DMS153 treated with DMSO at 0.1 percent for 48 hours (cell line): Measurements from ENCODE around the gene FYCO1.

Experiments used
- DNase-seq: peaks from one replicate; lab custom pipeline; 2025; ENCODE audit not compliant: unreplicated experiment; lab: John Stamatoyannopoulos, UW

Gene FYCO1

GRCh38 chr3:45984331-45985312 lies 11.0 kb downstream of the FYCO1 start:
- DNase-seq = no peak

- no peak for DNase-seq
These were observed 11.9 kb downstream of the FYCO1 start for GRCh38 chr3:45983770-45984169.

- no peak for DNase-seq
These were observed 14.1 kb downstream of the FYCO1 start for GRCh38 chr3:45981346-45982074.

GRCh38 chr3:45980819-45981218 lies 14.8 kb downstream of the FYCO1 start:
- DNase-seq = no peak

- DNase-seq = no peak
These were observed 15.3 kb downstream of the FYCO1 start for GRCh38 chr3:45980229-45980813.

- no peak for DNase-seq
These were observed 16.2 kb downstream of the FYCO1 start for GRCh38 chr3:45979378-45979777.

- DNase-seq = no peak
These were observed 17.4 kb downstream of the FYCO1 start for GRCh38 chr3:45978006-45978761.

- DNase-seq = no peak
These were observed 19.2 kb downstream of the FYCO1 start for GRCh38 chr3:45976191-45977091.

GRCh38 chr3:45975686-45976085 lies 19.9 kb downstream of the FYCO1 start:
- no peak for DNase-seq

- DNase-seq = no peak
These were observed 20.9 kb downstream of the FYCO1 start for GRCh38 chr3:45974686-45975085.

GRCh38 chr3:45972534-45973402 lies 22.9 kb downstream of the FYCO1 start:
- DNase-seq = no peak

- no peak for DNase-seq
These were observed 25.7 kb downstream of the FYCO1 start for GRCh38 chr3:45969953-45970352.

GRCh38 chr3:45969116-45969515 lies 26.5 kb downstream of the FYCO1 start:
- no peak for DNase-seq

- no peak for DNase-seq
These were observed 26.9 kb downstream of the FYCO1 start for GRCh38 chr3:45968706-45969105.

GRCh38 chr3:45968149-45968548 lies 27.5 kb downstream of the FYCO1 start:
- no peak for DNase-seq

GRCh38 chr3:45967724-45968123 lies 27.9 kb downstream of the FYCO1 start:
- DNase-seq = no peak

- no peak for DNase-seq
These were observed 28.5 kb downstream of the FYCO1 start for GRCh38 chr3:45966950-45967640.

- DNase-seq = no peak
These were observed 29.2 kb downstream of the FYCO1 start for GRCh38 chr3:45966371-45966791.
